Spleen (tissue), 11 donors: ENCODE measurements around the gene TRMT44. TPM values are rescaled to one million over a fixed set of nuclear protein-coding genes. Genes with fewer than 3 reads are reported as not detected.
"Not testable (repeated sequence)": the region's sequence is repeated elsewhere in the genome, so short reads cannot be mapped to it uniquely, and the experiment has no call there.

Experiments
- DNase-seq: peaks from one replicate; pipeline ENCODE4 v3.0.0-alpha.2; 2020
- H3K27ac ChIP-seq, 8 donors: fragments of 200-600 bp; sonication (generic) in 7 of 8; 1 replicate in 4 of 8; 2 replicates in 4 of 8; pipeline versions ENCODE4 v1.5.0 to v1.8.0; 2016 to 2021; ENCODE audit warnings: inconsistent platforms in 4 of 8, mild to moderate bottlenecking in 4 of 8, moderate library complexity in 1 of 8
- H3K27me3 ChIP-seq, 7 donors: fragments of 200-600 bp; sonication (generic) in 6 of 7; replicated peaks in 1 of 7; 1 replicate in 4 of 7; 2 replicates in 3 of 7; pipeline versions ENCODE4 v1.5.0 to v1.8.0; 2016 to 2021; ENCODE audit warnings: inconsistent platforms in 3 of 7, mild to moderate bottlenecking in 1 of 7
- H3K36me3 ChIP-seq, 6 donors: fragments of 200-600 bp; sonication (generic) in 5 of 6; 1 replicate in 4 of 6; 2 replicates in 2 of 6; pipeline versions ENCODE4 v1.5.0 to v1.8.0; 2016 to 2021; ENCODE audit warnings: inconsistent platforms in 2 of 6
- H3K4me1 ChIP-seq, 6 donors: fragments of 200-600 bp; sonication (generic) in 5 of 6; 1 replicate in 3 of 6; 2 replicates in 3 of 6; pipeline versions ENCODE4 v1.5.0 to v1.8.0; 2016 to 2021; ENCODE audit warnings: inconsistent platforms in 3 of 6
- H3K4me3 ChIP-seq, 8 donors: fragments of 200-600 bp; sonication (generic) in 7 of 8; 1 replicate in 4 of 8; 2 replicates in 4 of 8; pipeline versions ENCODE4 v1.5.0 to v1.8.0; 2016 to 2021; ENCODE audit warnings: inconsistent platforms in 4 of 8, mild to moderate bottlenecking in 4 of 8, moderate library complexity in 2 of 8
- H3K9me3 ChIP-seq, 8 donors: fragments of 200-600 bp; sonication (generic) in 7 of 8; 1 replicate in 4 of 8; 2 replicates in 4 of 8; pipeline versions ENCODE4 v1.5.0 to v1.8.0; 2016 to 2021; ENCODE audit warnings: inconsistent platforms in 4 of 8
- CTCF ChIP-seq, 11 experiments: fragments of 200-600 bp in 7 of 11; fragments of 450-650 bp in 4 of 11; sonication (generic) in 4 of 11; IDR thresholded peaks in 8 of 11; conservative IDR thresholded peaks in 3 of 11; 1 replicate in 7 of 11; 2 replicates in 4 of 11; pipeline versions ENCODE4 v1.4.0 to v1.8.0; 2016 to 2021; ENCODE audit warnings: antibody characterized with exemption in 11 of 11, inconsistent platforms in 4 of 11, mild to moderate bottlenecking in 1 of 11
- POLR2A ChIP-seq, 3 donors: fragments of 450-650 bp; IDR thresholded peaks; one replicate each; pipeline ENCODE4 v1.5.1; 2017; ENCODE audit warnings: antibody characterized with exemption in 3 of 3, mild to moderate bottlenecking in 1 of 3
- POLR2AphosphoS5 ChIP-seq, 3 donors: sonication (generic); formaldehyde crosslinking; IDR thresholded peaks; one replicate each; pipeline ENCODE4 v1.5.1; 2017; ENCODE audit warnings: antibody characterized with exemption in 3 of 3
- WGBS, 5 donors: extraction: QIAGEN DNeasy Blood & Tissue Kit in 3 of 5; methylation state at CpG; one replicate each; pipeline versions ENCODE4 v1.1.5 to v1.1.7; 2013 to 2018; 5-methylcytosine and 5-hydroxymethylcytosine counted together
- intact Hi-C: fragments of 100-400 bp; cut with DNase I; formaldehyde crosslinking; loops from one replicate; pipeline ENCODE4 v1.15.0; 2023; ENCODE audit warnings: low total_unique reads
- polyA plus RNA-seq, 3 donors: library from polyadenylated mRNA; stranded (reverse); fragments of 200-250 nt; gene quantifications; one replicate each; pipeline ENCODE4 v1.2.1, GENCODE V29; 2013
- total RNA-seq, 7 donors: library from RNA; depleted of rRNA in 3 of 7; stranded (reverse); fragments of >200 nt in 3 of 7; fragmentation: NEBNext Ultra II Directional in 4 of 7; extraction: Animal tissue kit (Norgen Biotek cat#: 25700) in 4 of 7; gene quantifications; one replicate each; pipeline versions ENCODE4 v1.1.0 to v1.2.1, GENCODE V29; 2016 to 2021
- donor health status: healthy with polysubstance abuse.
- donor health status: DM: no; HTN: no; CAD: no; lungs with moderate emphysema.
- donor health status: DM: no; HTN: no; CAD: no.
- donor health status: Bipolar disorder and iron deficiency.
- donor health status: healthy.
- donor health status: DM: no; HTN: no; CAD: no.
- donor health status: DM: yes; HTN: yes; CAD: no.

Gene TRMT44
- total and polyA plus RNA-seq, 10 donors: 5.7 to 28.3 (median 21.6) TPM

GRCh38 chr4:8414377-8414776 lies 26.2 kb upstream of the TRMT44 start:
- intact Hi-C loops: no loop called here

GRCh38 chr4:8417071-8417614 lies 23.4 kb upstream of the TRMT44 start:
- Histone ChIP-seq H3K4me3 (no peak overlapping the region), H3K27me3 (no peaks in the 10 kb centered on the region), H3K27ac (no peak overlapping the region), H3K4me1 (peaks cover 0 to 14% (median 0%) of the 10 kb centered on the region in 6 donors), H3K9me3 (no peaks in the 10 kb centered on the region), H3K36me3 (peaks cover 3 to 49% (median 29%) of the 10 kb centered on the region in 6 donors)
- DNase-seq: no peak
- 56 to 86% (median 66%) methylated on average over 11 of the region's 11 CpGs for WGBS, 5 donors
- intact Hi-C loops: no loop called here
- TF ChIP-seq CTCF (IDR thresholded peaks at IDR 0.05 in 8 of 11, conservative IDR thresholded peaks at IDR 0.05 in 3 of 11): no peak
- no peak for TF ChIP-seq POLR2AphosphoS5 (IDR thresholded peaks at IDR 0.05)
- no peak for TF ChIP-seq POLR2A (IDR thresholded peaks at IDR 0.05)

More at GRCh38 chr4:8414377-8414776, 26.2 kb upstream of the TRMT44 start:
- Histone ChIP-seq H3K9me3 (no peaks in the 10 kb centered on the region), H3K4me1 (peaks cover 0 to 23% (median 0%) of the 10 kb centered on the region in 6 donors), H3K27ac (no peak overlapping the region), H3K4me3 (no peak overlapping the region), H3K36me3 (peaks cover 3 to 71% (median 29%) of the 10 kb centered on the region in 6 donors), H3K27me3 (no peaks in the 10 kb centered on the region)
- TF ChIP-seq POLR2A (IDR thresholded peaks at IDR 0.05): no peak
- TF ChIP-seq POLR2AphosphoS5 (IDR thresholded peaks at IDR 0.05): no peak
- no peak for TF ChIP-seq CTCF (IDR thresholded peaks at IDR 0.05 in 8 of 11, conservative IDR thresholded peaks at IDR 0.05 in 3 of 11)
- 66 to 90% (median 74%) methylated on average over 2 of the region's 2 CpGs for WGBS, 5 donors
- no peak for DNase-seq

- Histone ChIP-seq H3K36me3 (peaks cover 2 to 38% (median 19%) of the 10 kb centered on the region in 6 donors), H3K27ac (peak overlapping the region in 3 of 8 donors; percentile 7 to 32 (median 30)), H3K4me1 (peaks cover 0 to 14% (median 0%) of the 10 kb centered on the region in 6 donors), H3K9me3 (no peaks in the 10 kb centered on the region), H3K4me3 (no peak overlapping the region), H3K27me3 (no peaks in the 10 kb centered on the region)
- 58 to 87% (median 71%) methylated on average over 12 of the region's 12 CpGs for WGBS, 5 donors
- intact Hi-C loops: no loop called here
- DNase-seq: no peak
- TF ChIP-seq CTCF (IDR thresholded peaks at IDR 0.05 in 8 of 11, conservative IDR thresholded peaks at IDR 0.05 in 3 of 11): no peak
- TF ChIP-seq POLR2A (IDR thresholded peaks at IDR 0.05): no peak
- TF ChIP-seq POLR2AphosphoS5 (IDR thresholded peaks at IDR 0.05): no peak
Observed at GRCh38 chr4:8419222-8420041, 21.1 kb upstream of the TRMT44 start.

- Histone ChIP-seq H3K36me3 (peaks cover 0 to 31% (median 12%) of the 10 kb centered on the region in 6 donors), H3K4me1 (peaks cover 0 to 14% (median 0%) of the 10 kb centered on the region in 6 donors)
- H3K4me3 ChIP-seq, intact Hi-C loops, H3K27me3 ChIP-seq, H3K9me3 ChIP-seq, H3K27ac ChIP-seq, DNase-seq: not testable (repeated sequence)
Observed at GRCh38 chr4:8420151-8420550, 20.4 kb upstream of the TRMT44 start.
